Lung (tissue), 12 donors: Measurements from ENCODE around the gene HAUS8. TPM values are rescaled to one million over a fixed set of nuclear protein-coding genes. Genes with fewer than 3 reads are reported as not detected.

Experiments used
- ATAC-seq: fragments of 200-7000 bp; cut with Tn5 transposase; one replicate; pipeline ENCODE4 v1.9.1; 2020; ENCODE audit warnings: moderate number of reproducible peaks; ENCODE audit not compliant: insufficient read depth, low FRiP score
- DNase-seq, 3 donors: peaks; one replicate each; pipeline ENCODE4 v3.0.0-alpha.2; 2013 to 2017
- H3K27ac ChIP-seq, 2 donors: one replicate each; pipeline ENCODE4 v1.5.1; 2013; ENCODE audit warnings: mild to moderate bottlenecking in 2 of 2, moderate library complexity in 2 of 2, control low read depth in 1 of 2, inconsistent platforms in 1 of 2, low read depth in 1 of 2, low read length in 1 of 2
- H3K27me3 ChIP-seq, 3 donors: one replicate each; pipeline ENCODE4 v1.5.1; 2013; ENCODE audit warnings: low read length in 2 of 3; ENCODE audit not compliant: control insufficient read depth in 3 of 3, insufficient read depth in 3 of 3
- H3K36me3 ChIP-seq, 4 donors: one replicate each; pipeline ENCODE4 v1.5.1; 2013; ENCODE audit warnings: low read length in 4 of 4, mild to moderate bottlenecking in 1 of 4, moderate library complexity in 1 of 4; ENCODE audit not compliant: control insufficient read depth in 4 of 4, insufficient read depth in 4 of 4
- H3K4me1 ChIP-seq, 5 donors: one replicate each; pipeline ENCODE4 v1.5.1; 2013; ENCODE audit warnings: low read length in 5 of 5, mild to moderate bottlenecking in 2 of 5, moderate library complexity in 1 of 5; ENCODE audit not compliant: control insufficient read depth in 5 of 5, insufficient read depth in 5 of 5
- H3K4me3 ChIP-seq: one replicate; pipeline ENCODE4 v1.5.1; 2013; ENCODE audit warnings: mild to moderate bottlenecking, control low read depth, moderate library complexity
- H3K9ac ChIP-seq, 2 donors: one replicate each; pipeline ENCODE4 v1.5.1; 2013; ENCODE audit warnings: low read length in 2 of 2, control low read depth in 1 of 2; ENCODE audit not compliant: insufficient read depth in 1 of 2
- H3K9me3 ChIP-seq, 4 donors: one replicate each; pipeline ENCODE4 v1.5.1; 2013; ENCODE audit warnings: low read length in 3 of 4, mild to moderate bottlenecking in 1 of 4, moderate library complexity in 1 of 4; ENCODE audit not compliant: control insufficient read depth in 4 of 4, insufficient read depth in 3 of 4
- WGBS, 2 donors: extraction: QIAGEN DNeasy Blood & Tissue Kit; methylation state at CpG; one replicate each; pipeline ENCODE4 v1.1.7; 2013; 5-methylcytosine and 5-hydroxymethylcytosine counted together
- polyA plus RNA-seq, 2 donors: library from polyadenylated mRNA; stranded (reverse); fragments of 200-250 nt; gene quantifications; one replicate each; pipeline ENCODE4 v1.2.1, GENCODE V29; 2013
- total RNA-seq, 2 donors: library from RNA; depleted of rRNA in 1 of 2; stranded (reverse); fragments of >200 nt in 1 of 2; gene quantifications; one replicate each; pipeline ENCODE4 v1.2.1, GENCODE V29; 2014 to 2021
- TF ChIP-seq, protein P1 (sequence below): IDR thresholded peaks from 2 replicates; pipeline ENCODE4 v1.5.1; 2012; ENCODE audit warnings: mild to moderate bottlenecking; ENCODE audit errors: control extremely low read depth, extremely low read depth
- donor health status: control.
- donor health status: control.
- donor health status: Bipolar disorder and iron deficiency.
- donor health status: healthy.
- donor health status: DM: yes; HTN: yes; CAD: no.

HAUS8 gene
- total and polyA plus RNA-seq, 4 donors: 6.1 to 13.8 (median 8.5) TPM

DNA sequence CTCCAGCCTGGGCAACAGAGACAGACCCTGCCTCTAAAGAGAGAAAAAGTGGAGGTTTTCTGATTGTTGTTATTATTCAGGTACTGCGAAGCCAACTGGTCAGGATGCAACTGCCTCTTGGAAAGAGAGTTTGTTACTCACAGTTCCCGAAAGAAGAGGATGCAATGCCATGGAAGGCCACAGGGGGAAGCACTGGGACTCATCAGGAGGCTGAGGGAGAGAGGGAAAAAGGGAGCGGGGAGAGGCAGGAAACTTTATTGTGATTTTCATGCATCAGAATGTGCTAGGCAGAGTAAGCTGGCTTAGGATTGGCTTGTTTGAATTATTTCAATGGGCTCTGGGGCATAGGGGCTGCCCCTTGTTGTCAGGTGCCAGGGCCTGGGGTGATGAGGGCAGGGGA is 27.9 kb upstream of the HAUS8 start:
- no peak for ATAC-seq
- no peak overlapping the region for H3K27ac ChIP-seq

DNA sequence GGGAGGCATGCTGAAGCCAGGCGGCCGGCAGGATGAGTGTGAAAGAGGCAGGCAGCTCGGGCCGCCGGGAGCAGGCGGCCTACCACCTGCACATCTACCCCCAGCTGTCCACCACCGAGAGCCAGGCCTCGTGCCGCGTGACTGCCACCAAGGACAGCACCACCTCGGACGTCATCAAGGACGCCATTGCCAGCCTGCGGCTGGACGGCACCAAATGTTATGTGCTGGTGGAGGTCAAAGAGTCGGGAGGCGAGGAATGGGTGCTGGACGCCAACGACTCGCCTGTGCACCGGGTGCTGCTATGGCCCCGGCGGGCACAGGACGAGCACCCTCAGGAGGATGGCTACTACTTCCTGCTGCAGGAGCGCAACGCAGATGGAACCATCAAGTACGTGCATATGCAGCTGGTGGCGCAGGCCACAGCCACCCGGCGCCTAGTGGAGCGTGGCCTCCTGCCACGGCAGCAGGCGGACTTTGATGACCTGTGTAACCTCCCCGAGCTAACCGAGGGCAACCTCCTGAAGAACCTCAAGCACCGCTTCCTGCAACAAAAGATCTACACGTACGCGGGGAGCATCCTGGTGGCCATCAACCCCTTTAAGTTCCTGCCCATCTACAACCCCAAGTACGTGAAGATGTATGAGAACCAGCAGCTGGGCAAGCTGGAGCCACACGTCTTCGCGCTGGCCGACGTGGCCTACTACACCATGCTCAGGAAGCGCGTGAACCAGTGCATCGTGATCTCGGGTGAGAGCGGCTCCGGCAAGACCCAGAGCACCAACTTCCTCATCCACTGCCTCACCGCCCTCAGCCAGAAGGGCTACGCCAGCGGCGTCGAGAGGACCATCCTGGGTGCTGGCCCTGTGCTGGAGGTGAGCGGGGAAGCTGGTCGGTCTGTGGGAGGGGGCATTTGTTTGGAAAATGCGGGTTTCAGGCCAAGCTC is 26.7 kb upstream of the HAUS8 start:
- Histone ChIP-seq H3K4me3 (no peak overlapping the region), H3K27ac (no peak overlapping the region), H3K9ac (no peak overlapping the region), H3K9me3 (no peaks in the 10 kb centered on the region), H3K27me3 (no peaks in the 10 kb centered on the region), H3K4me1 (peaks cover 0 to 5% (median 0%) of the 10 kb centered on the region in 5 donors), H3K36me3 (peaks cover 3 to 22% (median 21%) of the 10 kb centered on the region in 4 donors)
- WGBS, 2 donors: 97% methylated on average over 59 of the region's 59 CpGs
- TF ChIP-seq, protein P1, sequence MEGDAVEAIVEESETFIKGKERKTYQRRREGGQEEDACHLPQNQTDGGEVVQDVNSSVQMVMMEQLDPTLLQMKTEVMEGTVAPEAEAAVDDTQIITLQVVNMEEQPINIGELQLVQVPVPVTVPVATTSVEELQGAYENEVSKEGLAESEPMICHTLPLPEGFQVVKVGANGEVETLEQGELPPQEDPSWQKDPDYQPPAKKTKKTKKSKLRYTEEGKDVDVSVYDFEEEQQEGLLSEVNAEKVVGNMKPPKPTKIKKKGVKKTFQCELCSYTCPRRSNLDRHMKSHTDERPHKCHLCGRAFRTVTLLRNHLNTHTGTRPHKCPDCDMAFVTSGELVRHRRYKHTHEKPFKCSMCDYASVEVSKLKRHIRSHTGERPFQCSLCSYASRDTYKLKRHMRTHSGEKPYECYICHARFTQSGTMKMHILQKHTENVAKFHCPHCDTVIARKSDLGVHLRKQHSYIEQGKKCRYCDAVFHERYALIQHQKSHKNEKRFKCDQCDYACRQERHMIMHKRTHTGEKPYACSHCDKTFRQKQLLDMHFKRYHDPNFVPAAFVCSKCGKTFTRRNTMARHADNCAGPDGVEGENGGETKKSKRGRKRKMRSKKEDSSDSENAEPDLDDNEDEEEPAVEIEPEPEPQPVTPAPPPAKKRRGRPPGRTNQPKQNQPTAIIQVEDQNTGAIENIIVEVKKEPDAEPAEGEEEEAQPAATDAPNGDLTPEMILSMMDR: no peak
- ATAC-seq (no peak), DNase-seq (no peak)

More for the DNA sequence above, 27.9 kb upstream of the HAUS8 start:
- no peak overlapping the region for H3K4me3 ChIP-seq
- no peaks in the 10 kb centered on the region for H3K9me3 ChIP-seq
- TF ChIP-seq, protein P1: no peak
- WGBS, 2 donors: 78 to 79% methylated on average over 3 of the region's 3 CpGs
- H3K36me3 ChIP-seq: peaks cover 3 to 22% (median 21%) of the 10 kb centered on the region in 4 donors
- no peak for DNase-seq
- H3K9ac ChIP-seq: no peak overlapping the region
- H3K27me3 ChIP-seq: no peaks in the 10 kb centered on the region
- H3K4me1 ChIP-seq: peaks cover 0 to 9% (median 0%) of the 10 kb centered on the region in 5 donors

DNA sequence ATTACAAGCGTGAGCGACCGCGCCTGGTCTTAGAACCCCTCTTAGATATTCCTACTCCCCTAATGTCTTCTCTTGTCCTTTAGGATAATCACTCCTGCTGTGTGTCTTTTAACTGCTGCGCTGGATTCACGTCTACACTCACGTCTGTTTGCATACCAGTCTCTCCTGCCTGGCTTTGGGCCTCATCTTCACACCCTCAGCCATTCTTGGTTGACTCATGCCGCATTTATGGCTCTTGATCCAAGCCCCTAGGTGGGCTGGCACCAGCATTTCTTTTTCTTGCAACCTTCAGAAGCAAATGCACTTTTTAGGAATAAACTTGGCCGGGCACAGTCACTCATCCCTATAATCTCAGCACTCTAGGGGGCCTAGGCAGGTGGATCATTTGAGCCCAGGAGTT is 23.1 kb upstream of the HAUS8 start:
- Histone ChIP-seq H3K9me3 (no peaks in the 10 kb centered on the region), H3K9ac (no peak overlapping the region), H3K4me3 (no peak overlapping the region), H3K36me3 (peaks cover 2 to 20% (median 15%) of the 10 kb centered on the region in 4 donors), H3K27me3 (no peaks in the 10 kb centered on the region), H3K4me1 (peaks cover 0 to 5% (median 0%) of the 10 kb centered on the region in 5 donors), H3K27ac (peak overlapping the region in 1 of 2 donors; percentile 37)
- DNase-seq: no peak
- WGBS, 2 donors: 95 to 97% methylated on average over 9 of the region's 9 CpGs
- no peak for ATAC-seq
- TF ChIP-seq, protein P1: no peak
